ENCODE results near the gene ATP8B3. TPM values are rescaled to one million over a fixed set of nuclear protein-coding genes. Genes with fewer than 3 reads are reported as not detected.

The ATP8B3 gene
- total RNA-seq, 2 donors from 2014 or later, result 0.52 TPM; not detected in 1

- Histone ChIP-seq H3K9me3 (no peaks in the 10 kb centered on the region), H3K4me1 (peaks cover 53% of the 10 kb centered on the region), H3K27me3 (no peaks in the 10 kb centered on the region), H3K27ac (peak overlapping the region in 1 of 4 donors; percentile 3), H3K36me3 (replicated peaks in 1 of 2; ENCODE audit: insufficient read depth in 1 of 2, low read depth in 2 of 2) (no peaks in the 10 kb centered on the region), H3K4me3 (no peak overlapping the region)
- DNase-seq (peak; percentile 84 to 88 (median 84)), ATAC-seq (peak; percentile 56)
- 21 to 25% methylated on average over 13 to 26 of the region's 27 CpGs for WGBS, 2 donors
- peak; percentile 77 to 92 (median 90) for TF ChIP-seq CTCF (IDR thresholded peaks at IDR 0.05)
- TF ChIP-seq POLR2A (IDR thresholded peaks at IDR 0.05), result no peak
- intact Hi-C loops (cut with DNase I), result no loop called here
Observed at GRCh38 chr19:1853295-1854038, 41.4 kb upstream of the ATP8B3 start.

GRCh38 chr19:1852581-1853128 lies 40.6 kb upstream of the ATP8B3 start:
- H3K36me3 ChIP-seq (replicated peaks in 1 of 2; ENCODE audit: insufficient read depth in 1 of 2, low read depth in 2 of 2), result no peaks in the 10 kb centered on the region
- no peak for TF ChIP-seq CTCF (IDR thresholded peaks at IDR 0.05)
- TF ChIP-seq POLR2A (IDR thresholded peaks at IDR 0.05), result no peak
- H3K27ac ChIP-seq, result no peak overlapping the region
- 67% methylated on average over 9 of the region's 9 CpGs; no CpG with 5 or more reads in 1 of the 2 donors for WGBS, 2 donors
- ATAC-seq (no peak), DNase-seq (no peak)
- intact Hi-C loops (cut with DNase I), result no loop called here
- no peak overlapping the region for H3K4me3 ChIP-seq
- H3K4me1 ChIP-seq, result peaks cover 45% of the 10 kb centered on the region
- H3K27me3 ChIP-seq, result no peaks in the 10 kb centered on the region
- H3K9me3 ChIP-seq, result no peaks in the 10 kb centered on the region

- Histone ChIP-seq H3K27ac (no peak overlapping the region), H3K9me3 (no peaks in the 10 kb centered on the region), H3K27me3 (no peaks in the 10 kb centered on the region), H3K4me3 (no peak overlapping the region), H3K36me3 (replicated peaks in 1 of 2; ENCODE audit: insufficient read depth in 1 of 2, low read depth in 2 of 2) (no peaks in the 10 kb centered on the region), H3K4me1 (peaks cover 44% of the 10 kb centered on the region)
- DNase-seq (peak in 1 of 4 donors; percentile 16), ATAC-seq (no peak)
- WGBS, 2 donors, result 39 to 50% methylated on average over 23 to 45 of the region's 66 CpGs
- intact Hi-C loops (cut with DNase I), result no loop called here
- TF ChIP-seq POLR2A (IDR thresholded peaks at IDR 0.05), result no peak
- TF ChIP-seq CTCF (IDR thresholded peaks at IDR 0.05), result no peak
Observed at GRCh38 chr19:1851654-1852580, 39.8 kb upstream of the ATP8B3 start.

GRCh38 chr19:1850809-1851653 lies 39.0 kb upstream of the ATP8B3 start:
- Histone ChIP-seq H3K4me3 (no peak overlapping the region), H3K9me3 (no peaks in the 10 kb centered on the region), H3K27ac (no peak overlapping the region), H3K4me1 (peaks cover 46% of the 10 kb centered on the region), H3K27me3 (no peaks in the 10 kb centered on the region), H3K36me3 (replicated peaks in 1 of 2; ENCODE audit: insufficient read depth in 1 of 2, low read depth in 2 of 2) (no peaks in the 10 kb centered on the region)
- DNase-seq (peak in 1 of 4 donors; percentile 13), ATAC-seq (no peak)
- WGBS, 2 donors, result 65 to 75% methylated on average over 30 to 31 of the region's 31 CpGs
- intact Hi-C loops (cut with DNase I), result no loop called here
- TF ChIP-seq CTCF (IDR thresholded peaks at IDR 0.05), result no peak
